DMS 273 (cell line): ENCODE results near the gene CLCN6.
"Not testable (repeated sequence)": the region's sequence is repeated elsewhere in the genome, so short reads cannot be mapped to it uniquely, and the experiment has no call there.

ENCODE experiments used
- DNase-seq: peaks from one replicate; lab custom pipeline; 2025; ENCODE audit not compliant: unreplicated experiment; lab: John Stamatoyannopoulos, UW

The CLCN6 gene

GRCh38 chr1:11793819-11794218 lies 12.2 kb upstream of the CLCN6 start:
- DNase-seq = no peak

- DNase-seq = no peak
Measured at GRCh38 chr1:11794446-11795237, 11.3 kb upstream of the CLCN6 start.

- no peak for DNase-seq
Measured at GRCh38 chr1:11795238-11795890, 10.6 kb upstream of the CLCN6 start.

GRCh38 chr1:11796036-11796828 lies 9.8 kb upstream of the CLCN6 start:
- no peak for DNase-seq

- DNase-seq = no peak
Measured at GRCh38 chr1:11797525-11798216, 8.3 kb upstream of the CLCN6 start.

DNA sequence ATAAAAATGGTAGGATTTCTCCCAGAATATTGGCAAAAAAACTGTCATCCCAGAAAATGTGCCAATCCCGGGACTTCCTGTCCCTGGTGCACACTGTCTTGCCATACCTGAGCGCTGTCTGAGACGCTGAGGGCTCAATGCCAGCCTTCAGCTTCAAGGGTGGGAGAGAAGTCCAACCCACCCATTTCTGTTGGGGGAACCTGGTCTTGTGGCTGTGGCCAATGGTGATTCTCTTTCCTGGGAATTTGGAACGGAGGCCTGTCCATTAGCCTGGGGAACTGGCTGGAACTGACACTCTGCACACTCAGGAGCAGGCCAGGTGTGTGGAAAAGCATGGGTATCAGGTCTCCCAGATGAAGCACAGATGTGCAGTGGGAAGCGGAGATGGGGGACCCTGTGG lies 6.9 kb upstream of the CLCN6 start:
- no peak for DNase-seq

GRCh38 chr1:11799896-11800295 lies 6.1 kb upstream of the CLCN6 start:
- DNase-seq = no peak

GRCh38 chr1:11800391-11800755 lies 5.6 kb upstream of the CLCN6 start:
- DNase-seq = no peak

DNA sequence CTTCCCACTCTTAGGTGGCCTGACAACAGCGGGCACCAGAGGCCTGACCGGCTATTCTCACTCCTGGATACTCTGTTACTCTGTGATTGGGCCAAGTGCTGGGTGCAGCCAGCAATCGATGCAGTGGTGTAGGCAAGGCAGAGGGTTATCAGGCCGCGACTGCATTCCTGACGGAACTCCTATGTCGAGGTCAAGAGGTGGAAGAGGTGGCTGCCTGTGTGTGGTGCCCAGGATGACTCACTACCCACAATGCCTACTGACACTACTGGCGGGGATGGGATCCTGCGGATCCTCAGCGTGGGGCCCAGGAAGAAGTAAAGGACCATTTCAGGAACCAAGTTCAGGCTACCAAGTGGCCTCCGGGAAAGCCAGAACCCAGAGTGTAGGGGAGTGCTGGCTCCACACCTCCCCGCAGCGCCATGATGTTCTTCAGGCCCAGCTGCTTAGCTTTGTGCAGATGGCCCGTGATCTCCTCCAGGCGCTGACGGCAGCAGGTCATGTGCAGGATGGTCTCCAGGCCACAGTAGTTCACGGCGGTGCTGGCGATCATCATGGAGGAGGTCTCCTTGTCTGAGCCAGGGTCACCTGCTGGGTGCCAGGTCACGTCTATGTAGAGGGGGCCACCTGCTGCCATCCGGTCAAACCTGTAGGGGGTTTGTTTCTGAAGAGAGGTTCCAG lies 5.1 kb upstream of the CLCN6 start:
- no peak for DNase-seq

DNA sequence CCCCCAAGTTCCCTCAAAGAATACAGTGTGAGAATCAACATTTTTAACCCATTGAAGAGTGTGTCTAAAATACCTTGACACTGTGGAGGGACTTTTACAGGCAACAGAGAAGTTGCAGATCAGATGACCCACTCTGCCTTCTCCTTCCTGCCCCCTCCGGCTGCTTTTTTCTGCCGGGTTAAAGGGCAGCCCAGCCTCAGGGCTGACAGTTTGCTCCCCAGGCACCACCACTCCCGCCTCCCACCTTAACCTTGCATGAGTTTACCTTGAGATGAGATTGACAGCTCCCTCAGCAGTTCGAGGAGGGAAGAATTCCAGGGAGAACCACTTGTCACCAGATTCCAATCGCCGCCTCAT lies 3.4 kb upstream of the CLCN6 start:
- DNase-seq = no peak

DNA sequence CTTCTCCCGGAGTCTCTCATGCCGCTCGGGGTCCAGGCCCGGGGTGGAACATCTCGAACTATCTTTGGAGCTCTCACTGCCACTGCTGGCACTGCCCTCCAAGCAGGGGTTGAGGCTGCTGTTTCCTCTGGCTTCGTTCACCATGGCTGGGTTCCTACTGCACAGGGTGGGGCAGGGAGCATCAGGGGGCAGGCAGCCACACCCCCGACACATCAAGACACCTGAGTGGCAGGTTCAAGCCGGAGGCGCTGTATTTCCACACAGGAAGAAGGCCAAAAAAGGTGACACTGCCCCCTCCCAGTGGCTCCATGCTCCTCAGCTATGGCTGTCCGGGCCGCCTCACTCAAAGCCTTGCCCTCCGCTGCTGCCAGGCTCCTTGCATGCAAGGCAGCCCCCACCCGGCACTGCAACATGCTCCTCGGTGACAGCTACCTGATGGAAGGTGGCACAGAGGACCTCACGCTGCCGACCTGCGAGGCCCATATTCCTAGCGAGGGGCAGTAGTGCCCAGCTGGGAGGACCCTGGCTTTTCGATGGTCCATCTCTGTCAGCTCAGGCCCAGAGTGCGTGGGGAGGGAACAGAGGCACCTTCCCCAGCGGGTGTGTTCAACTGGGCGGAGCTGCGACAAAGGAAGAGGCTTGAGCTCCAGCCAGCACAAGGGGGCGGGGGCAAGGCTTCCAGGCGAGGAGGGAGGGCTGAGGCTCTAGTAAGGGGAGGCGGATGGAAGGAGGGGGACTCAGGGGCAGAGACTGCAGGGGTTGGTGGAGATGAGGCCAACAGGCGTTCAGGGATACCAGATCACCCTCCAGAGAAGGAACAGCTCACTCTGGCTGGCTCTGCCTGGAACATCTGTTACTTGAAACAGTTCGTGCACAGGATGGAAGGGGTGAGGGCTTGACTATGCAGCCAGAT lies 2.8 kb upstream of the CLCN6 start:
- DNase-seq = peak; percentile 97

DNA sequence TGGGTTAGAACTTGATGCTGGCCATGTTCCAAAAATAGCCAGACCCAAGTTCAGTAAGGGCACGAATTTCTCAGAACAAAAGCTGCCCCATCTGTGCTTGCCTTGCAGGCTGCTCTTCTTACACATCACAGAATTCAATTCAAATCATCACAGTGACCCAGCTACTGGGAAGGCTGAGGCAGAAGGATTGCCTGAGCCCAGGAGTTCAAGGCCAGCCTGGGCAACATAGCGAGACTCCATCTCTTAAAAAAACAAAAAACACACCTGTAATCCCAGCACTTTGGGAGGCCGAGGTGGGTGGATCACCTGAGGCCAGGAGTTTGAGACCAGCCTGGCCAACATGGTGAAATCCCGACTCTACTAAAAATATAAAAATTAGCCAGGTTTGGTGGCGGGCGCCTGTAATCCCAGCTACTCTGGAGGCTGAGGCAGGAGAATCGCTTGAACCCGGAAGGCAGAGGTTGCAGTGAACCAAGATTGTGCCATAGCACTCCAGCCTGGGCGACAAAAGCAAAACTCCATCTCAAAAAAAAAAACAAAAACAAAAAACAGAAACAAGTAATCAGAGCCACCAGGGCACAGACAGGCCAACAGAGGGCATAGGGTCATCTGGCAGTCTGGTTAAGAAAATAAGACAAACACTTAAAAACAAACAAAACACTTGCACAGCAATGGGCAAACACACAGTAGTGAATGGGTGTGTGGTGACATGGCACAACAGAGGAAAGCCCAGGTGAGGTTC lies 1.9 kb upstream of the CLCN6 start:
- DNase-seq = not testable (repeated sequence)

DNA sequence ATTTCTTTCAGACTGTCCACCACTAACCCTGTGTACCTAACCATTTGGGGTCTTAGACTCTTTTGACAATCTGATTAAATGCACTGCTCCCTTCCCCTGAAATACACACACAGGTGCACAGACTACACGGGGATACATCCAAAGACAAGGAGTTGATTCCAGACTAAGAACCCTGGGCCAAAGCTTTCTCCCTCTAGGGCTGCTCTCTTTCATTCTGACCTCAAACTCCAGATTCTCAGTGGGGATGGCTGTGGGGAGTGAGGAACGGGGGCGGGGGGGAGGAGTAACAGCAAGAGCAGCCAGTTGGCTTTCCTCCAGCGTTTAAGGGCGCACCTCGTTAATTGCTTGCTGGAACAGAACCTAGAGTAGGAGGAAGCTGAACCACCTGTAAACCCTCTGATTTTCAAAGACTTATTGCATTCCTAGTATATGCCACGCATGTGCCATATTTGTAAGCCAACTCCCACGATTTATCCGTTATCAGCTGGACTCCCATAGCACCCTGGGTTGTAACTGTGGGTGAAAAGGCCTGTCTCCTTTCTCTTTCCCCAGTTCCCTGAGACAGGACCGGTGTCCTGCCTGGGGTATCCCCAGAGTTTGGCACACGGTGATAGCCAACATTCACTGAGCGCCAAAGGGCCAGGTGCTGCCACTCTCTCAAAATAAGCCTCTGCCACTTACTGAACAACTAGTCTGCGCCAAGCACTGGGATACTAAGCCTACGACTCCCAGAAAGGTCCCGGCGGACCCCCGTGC lies 1.1 kb upstream of the CLCN6 start:
- DNase-seq = peak; percentile 85

- DNase-seq = peak; percentile 92
Measured at GRCh38 chr1:11806307-11806936, 431 bp downstream of the CLCN6 start.

DNA sequence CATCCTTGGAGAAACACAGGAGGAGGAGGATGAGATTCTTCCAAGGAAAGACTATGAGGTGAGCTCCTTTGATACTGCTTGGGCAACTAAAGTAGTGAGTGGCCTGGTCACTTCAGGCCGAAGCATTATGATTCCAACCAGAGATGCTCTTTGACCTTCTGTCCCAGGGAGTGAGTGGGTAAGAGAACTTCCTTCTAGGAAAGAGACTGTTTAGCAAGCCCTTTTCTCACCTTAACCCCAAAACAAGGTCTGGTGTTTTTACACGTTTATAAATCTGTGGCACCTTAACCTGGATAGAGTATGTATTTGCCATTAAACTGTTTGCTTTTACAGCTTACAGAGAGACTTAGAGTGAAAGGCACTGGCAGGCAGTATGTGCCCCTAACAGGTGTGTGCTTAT lies 1.1 kb downstream of the CLCN6 start:
- DNase-seq = no peak

DNA sequence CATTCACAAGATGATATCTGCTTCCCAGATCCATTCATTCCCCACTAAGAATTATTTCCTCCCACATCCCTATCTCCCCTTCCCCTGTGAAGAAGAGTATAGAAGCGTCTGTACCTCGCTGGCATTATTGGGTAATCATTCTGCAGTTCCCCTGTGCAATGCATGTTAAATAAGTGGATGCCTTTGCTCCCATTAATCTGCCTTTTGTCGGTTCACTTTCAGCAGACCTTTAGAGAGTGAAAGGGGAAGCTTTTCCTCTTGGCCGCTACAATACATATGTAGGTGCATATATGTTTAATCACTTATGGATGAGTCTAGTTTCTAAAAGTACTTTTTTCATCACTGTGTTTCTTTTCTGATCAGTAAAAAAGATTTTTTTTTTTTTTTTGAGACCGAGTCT lies 7.0 kb downstream of the CLCN6 start:
- no peak for DNase-seq

GRCh38 chr1:11817192-11817591 lies 11.2 kb downstream of the CLCN6 start:
- no peak for DNase-seq

DNA sequence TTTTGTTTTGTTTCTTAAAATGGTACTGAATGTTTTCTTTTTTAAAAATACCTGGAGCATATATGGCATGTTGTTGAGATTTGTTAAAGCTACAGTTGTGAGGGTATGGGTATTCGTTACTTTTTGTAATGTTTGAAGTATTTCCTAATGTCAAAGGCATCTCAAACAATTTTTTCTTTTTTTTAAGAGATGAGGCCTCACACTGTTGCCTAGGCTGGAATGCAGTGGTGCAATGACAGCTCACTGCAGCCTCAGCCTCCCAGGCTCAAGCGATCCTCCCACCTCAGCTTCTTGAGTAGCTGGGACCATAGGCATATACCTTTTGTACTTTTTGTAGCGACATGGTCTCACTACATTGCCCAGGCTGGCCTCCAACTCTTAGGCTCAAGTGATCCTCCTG lies 16.1 kb downstream of the CLCN6 start:
- DNase-seq = no peak
